ENCODE data around the gene GKN1.

Gene GKN1

GRCh38 chr2:69010437-69011194 is 36.2 kb downstream of the GKN1 start:
- no peak for DNase-seq

DNA sequence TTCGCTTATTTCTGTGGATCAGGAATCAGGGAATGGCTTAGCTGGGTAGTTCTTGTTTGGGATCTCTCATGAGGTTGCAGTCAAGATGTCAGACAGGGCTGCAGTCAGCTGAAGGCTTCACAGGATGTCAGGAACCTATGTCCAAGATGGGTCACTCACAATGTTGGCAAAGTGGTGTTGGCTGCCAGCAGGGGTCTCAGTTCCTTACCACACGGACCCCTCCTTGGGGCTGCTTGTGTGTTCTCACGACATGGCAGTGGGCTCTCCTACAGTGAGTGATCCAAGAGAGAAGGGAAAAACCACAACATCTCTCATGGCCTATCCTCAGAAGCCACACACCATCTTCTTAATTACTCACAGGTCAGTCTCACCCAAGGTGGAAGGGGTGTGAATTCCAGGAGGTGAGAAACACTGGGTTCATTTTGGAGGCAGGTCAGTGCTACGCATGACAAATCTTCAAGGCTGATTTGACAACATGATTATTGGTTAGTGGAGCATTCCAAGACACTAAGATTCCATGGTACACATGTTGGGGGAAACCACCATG is 37.2 kb downstream of the GKN1 start:
- DNase-seq, result no peak

- DNase-seq, result peak; percentile 49
These were observed 38.1 kb downstream of the GKN1 start for GRCh38 chr2:69012310-69013141.

- no peak for DNase-seq
These were observed 38.9 kb downstream of the GKN1 start, which contains the start of gene ANTXR1 for GRCh38 chr2:69013142-69013839. Gene ANTXR1 (plus strand): TSS chr2:69013179. CDS start chr2:69013500, 321 bp downstream.

GRCh38 chr2:69013840-69014821 is 39.7 kb downstream of the GKN1 start:
- DNase-seq, result no peak

DNA sequence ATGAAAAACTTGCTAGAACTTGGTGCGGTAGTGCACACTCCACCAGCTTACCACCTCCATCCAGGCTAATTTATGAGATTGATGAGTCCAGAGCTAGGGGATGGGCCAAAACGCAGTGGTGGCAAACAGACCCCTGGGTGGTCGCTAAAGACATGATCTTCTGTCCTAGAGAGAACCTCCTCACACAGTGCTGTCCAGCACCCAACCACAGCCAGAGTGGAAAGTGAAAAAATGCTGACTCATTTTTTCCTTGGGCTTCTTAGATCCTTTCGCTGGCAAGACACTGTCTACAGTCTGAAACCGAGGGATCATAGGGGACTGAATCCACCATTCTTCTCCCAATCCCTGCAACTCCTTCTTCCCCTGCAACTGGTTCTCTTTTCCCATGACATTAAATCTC is 42.6 kb downstream of the GKN1 start:
- no peak for DNase-seq

- DNase-seq, result no peak
These were observed 43.4 kb downstream of the GKN1 start for GRCh38 chr2:69017835-69018234.

- DNase-seq, result no peak
These were observed 44.3 kb downstream of the GKN1 start for GRCh38 chr2:69018678-69019095.

GRCh38 chr2:69020496-69021426 is 46.3 kb downstream of the GKN1 start:
- no peak for DNase-seq

- no peak for DNase-seq
These were observed 47.3 kb downstream of the GKN1 start for GRCh38 chr2:69021727-69022126.

GRCh38 chr2:69022548-69022947 is 48.1 kb downstream of the GKN1 start:
- no peak for DNase-seq

DNA sequence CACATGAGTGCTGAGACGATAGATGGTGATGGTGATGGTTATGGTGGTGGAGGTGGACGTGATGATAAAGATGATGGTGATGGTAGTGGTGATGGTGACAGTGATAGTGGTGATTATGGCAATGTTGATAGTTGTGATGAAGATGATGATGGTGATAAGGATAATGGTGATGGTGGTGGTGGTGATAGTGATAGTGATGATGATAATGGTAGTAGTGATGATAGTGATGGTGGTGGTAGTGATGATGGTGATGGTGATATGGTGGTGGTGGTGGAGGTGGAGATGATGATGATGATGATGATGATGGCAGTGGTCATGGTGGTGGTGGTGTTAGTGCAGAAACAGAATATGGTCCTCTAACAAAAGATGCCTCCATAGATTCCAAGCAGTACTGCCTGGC is 48.8 kb downstream of the GKN1 start:
- no peak for DNase-seq

DNA sequence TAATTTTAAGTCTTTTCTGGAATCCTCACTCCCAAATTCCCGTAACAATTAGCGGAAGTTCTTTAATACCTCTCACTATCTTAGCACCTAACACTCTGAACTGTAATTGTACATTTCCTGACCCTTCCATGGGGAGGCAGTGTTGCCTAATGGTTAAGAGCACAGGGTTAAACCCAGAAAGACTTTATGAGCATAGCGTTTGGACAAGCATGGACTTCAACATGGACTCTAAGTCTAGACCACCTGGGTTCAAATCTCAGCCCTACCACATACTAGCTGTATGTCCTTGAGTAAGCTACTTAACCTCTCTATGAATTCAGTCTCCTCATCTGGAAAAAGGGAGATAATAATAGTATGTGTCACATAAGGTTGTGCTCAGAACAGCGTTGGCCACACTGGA is 51.6 kb downstream of the GKN1 start:
- no peak for DNase-seq

DNA sequence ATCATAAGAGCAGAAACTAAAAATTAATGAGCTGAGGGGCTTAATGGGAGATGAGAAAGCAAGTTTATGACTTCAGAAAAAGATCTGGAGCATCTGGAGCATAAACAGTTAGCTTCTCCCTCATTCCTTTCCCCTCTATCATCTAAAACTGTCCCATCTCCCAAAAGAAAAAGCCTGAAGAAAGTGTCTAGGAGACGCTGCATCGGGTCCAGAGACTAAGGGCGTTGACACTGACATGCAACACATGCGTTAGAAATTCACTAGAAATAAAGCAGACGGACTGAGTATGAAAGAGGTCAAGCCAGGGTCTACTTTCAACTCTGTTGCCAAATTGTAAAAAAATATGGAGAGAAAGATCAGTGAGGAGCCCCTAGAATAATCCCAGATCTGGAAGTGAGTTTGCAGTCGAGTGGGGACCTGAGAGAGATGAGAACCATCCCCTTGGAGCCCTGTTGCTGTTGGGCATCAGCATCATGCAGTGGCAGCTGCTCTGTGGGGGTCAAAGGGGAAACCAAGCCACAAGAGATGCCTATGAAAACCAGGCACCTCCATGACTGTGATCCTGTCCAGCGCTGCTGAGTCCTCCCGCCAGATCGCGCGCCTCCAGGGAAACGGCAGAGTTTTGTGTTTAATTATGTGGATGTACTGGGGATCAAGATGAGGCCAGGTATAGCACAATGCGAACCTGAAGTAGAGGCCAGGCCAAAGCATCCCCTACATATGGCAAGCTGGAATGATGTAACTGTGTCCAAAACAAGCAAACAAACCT is 52.4 kb downstream of the GKN1 start:
- DNase-seq, result no peak
